ENCODE measurements around the gene TMEFF2.

TMEFF2 gene

DNA sequence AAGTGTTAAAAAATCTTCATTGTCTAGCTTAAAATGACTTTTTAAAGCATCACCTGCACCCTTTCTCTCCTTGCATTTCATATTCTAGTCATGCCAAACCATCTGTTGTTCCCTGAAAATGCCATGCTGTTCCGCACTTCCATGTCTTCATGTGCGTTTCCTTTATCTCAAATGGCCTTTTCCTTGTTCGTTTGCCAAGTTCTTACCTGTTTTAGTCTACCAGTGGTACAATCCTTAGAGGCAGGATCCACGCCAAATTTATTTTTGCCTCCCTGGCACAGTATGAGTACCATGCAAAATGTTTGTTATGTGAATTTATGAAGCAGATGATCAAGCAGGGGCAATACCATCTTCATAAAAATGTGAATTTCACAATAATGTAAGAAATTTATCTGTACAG, 37.0 kb downstream of the TMEFF2 start:
- H3K27ac ChIP-seq (ENCODE audit: low read depth, low read length): no peak overlapping the region
- no peaks in the 10 kb centered on the region for H3K27me3 ChIP-seq (ENCODE audit: low read length)

DNA sequence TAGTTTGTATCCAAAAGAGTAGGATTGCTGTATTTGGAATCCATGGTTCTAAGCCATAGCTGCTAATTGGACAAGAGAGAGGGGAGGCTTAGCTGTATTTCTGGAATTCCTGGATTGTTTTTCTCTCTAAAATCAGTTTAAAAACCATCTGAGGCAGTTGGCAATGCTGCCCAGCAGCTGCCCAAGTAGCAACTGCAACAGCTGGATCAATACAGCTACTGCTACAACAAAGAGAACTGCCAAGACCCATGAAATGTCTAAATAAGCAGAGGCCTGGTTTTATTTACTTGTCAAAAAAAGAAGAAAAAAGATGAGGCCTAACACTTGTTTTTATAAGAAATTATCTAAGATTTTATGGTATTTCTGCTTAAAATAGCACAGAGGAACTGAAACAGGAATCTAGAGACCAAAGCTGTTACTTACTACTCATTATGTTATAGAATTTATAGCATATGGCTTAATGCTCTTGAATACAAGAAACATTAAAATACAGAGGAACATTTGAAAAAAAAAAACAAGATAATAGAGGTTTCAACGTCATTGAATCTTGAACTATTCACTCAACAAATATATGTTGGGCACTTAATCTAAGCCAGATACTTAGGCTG, 39.1 kb downstream of the TMEFF2 start:
- H3K4me2 ChIP-seq (ENCODE audit: low read depth, low read length, poor library complexity, severe bottlenecking): no peak overlapping the region
- H3F3A ChIP-seq (ENCODE audit: insufficient read depth): no peaks in the 10 kb centered on the region
- H4K20me1 ChIP-seq (ENCODE audit: low read depth, low read length): no peaks in the 10 kb centered on the region
- TF ChIP-seq EZH2phosphoT487 (conservative IDR thresholded peaks at IDR 0.05; ENCODE audit: low read length): no peak
- TF ChIP-seq, protein P1, sequence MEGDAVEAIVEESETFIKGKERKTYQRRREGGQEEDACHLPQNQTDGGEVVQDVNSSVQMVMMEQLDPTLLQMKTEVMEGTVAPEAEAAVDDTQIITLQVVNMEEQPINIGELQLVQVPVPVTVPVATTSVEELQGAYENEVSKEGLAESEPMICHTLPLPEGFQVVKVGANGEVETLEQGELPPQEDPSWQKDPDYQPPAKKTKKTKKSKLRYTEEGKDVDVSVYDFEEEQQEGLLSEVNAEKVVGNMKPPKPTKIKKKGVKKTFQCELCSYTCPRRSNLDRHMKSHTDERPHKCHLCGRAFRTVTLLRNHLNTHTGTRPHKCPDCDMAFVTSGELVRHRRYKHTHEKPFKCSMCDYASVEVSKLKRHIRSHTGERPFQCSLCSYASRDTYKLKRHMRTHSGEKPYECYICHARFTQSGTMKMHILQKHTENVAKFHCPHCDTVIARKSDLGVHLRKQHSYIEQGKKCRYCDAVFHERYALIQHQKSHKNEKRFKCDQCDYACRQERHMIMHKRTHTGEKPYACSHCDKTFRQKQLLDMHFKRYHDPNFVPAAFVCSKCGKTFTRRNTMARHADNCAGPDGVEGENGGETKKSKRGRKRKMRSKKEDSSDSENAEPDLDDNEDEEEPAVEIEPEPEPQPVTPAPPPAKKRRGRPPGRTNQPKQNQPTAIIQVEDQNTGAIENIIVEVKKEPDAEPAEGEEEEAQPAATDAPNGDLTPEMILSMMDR (IDR thresholded peaks at IDR 0.05; ENCODE audit: insufficient read depth, low read length, poor library complexity, severe bottlenecking): no peak
- no peaks in the 10 kb centered on the region for H3K9me2 ChIP-seq (replicated peaks; ENCODE audit: insufficient read depth, low read length)
- no peaks in the 10 kb centered on the region for H3K79me2 ChIP-seq (ENCODE audit: insufficient read depth, low read length)
- H3K4me3 ChIP-seq (ENCODE audit: insufficient read depth, low read length, poor library complexity, severe bottlenecking): no peak overlapping the region
- H2AFZ ChIP-seq (ENCODE audit: low read depth, low read length, severe bottlenecking): no peak overlapping the region
- no peaks in the 10 kb centered on the region for H3K9me3 ChIP-seq (ENCODE audit: insufficient read depth, low read length)
- H3K27me3 ChIP-seq (ENCODE audit: low read length): no peaks in the 10 kb centered on the region
- H3K36me3 ChIP-seq (ENCODE audit: low read length): no peaks in the 10 kb centered on the region
- no peak overlapping the region for H3K9ac ChIP-seq (ENCODE audit: low read length)
- H3K27ac ChIP-seq (ENCODE audit: low read depth, low read length): no peak overlapping the region

More for the DNA sequence above, 37.0 kb downstream of the TMEFF2 start:
- Histone ChIP-seq H4K20me1 (ENCODE audit: low read depth, low read length) (no peaks in the 10 kb centered on the region), H3K36me3 (ENCODE audit: low read length) (no peaks in the 10 kb centered on the region), H3K9ac (ENCODE audit: low read length) (no peak overlapping the region), H3K9me2 (replicated peaks; ENCODE audit: insufficient read depth, low read length) (no peaks in the 10 kb centered on the region), H3K79me2 (ENCODE audit: insufficient read depth, low read length) (no peaks in the 10 kb centered on the region), H2AFZ (ENCODE audit: low read depth, low read length, severe bottlenecking) (no peak overlapping the region), H3K9me3 (ENCODE audit: insufficient read depth, low read length) (no peaks in the 10 kb centered on the region), H3F3A (ENCODE audit: insufficient read depth) (no peaks in the 10 kb centered on the region), H3K4me2 (ENCODE audit: low read depth, low read length, poor library complexity, severe bottlenecking) (no peak overlapping the region), H3K4me3 (ENCODE audit: insufficient read depth, low read length, poor library complexity, severe bottlenecking) (no peak overlapping the region)
- TF ChIP-seq EZH2phosphoT487 (conservative IDR thresholded peaks at IDR 0.05; ENCODE audit: low read length): no peak
- TF ChIP-seq, protein P1 (IDR thresholded peaks at IDR 0.05; ENCODE audit: insufficient read depth, low read length, poor library complexity, severe bottlenecking): no peak

DNA sequence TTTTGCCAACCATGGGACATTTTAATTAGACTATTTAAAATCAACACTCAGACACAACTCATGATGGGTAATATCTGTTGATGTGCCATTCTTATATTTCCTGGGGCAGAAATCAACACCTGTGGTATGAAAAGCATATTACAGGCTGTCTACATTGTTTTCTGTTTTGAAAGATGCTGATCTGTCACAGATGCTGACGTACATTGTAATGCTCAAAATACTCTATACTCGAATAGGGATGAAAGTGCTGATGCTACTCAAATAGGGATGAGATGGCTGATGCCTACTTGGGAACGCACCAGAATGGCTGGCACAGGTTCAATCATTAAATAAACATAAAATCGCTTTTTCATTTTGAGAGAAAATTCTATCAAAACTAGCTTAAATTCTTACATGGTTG, 41.2 kb downstream of the TMEFF2 start:
- no peaks in the 10 kb centered on the region for H3K9me3 ChIP-seq (ENCODE audit: insufficient read depth, low read length)
- no peak overlapping the region for H2AFZ ChIP-seq (ENCODE audit: low read depth, low read length, severe bottlenecking)
- no peak overlapping the region for H3K27ac ChIP-seq (ENCODE audit: low read depth, low read length)
- H3K4me2 ChIP-seq (ENCODE audit: low read depth, low read length, poor library complexity, severe bottlenecking): no peak overlapping the region
- TF ChIP-seq EZH2phosphoT487 (conservative IDR thresholded peaks at IDR 0.05; ENCODE audit: low read length): no peak
- TF ChIP-seq, protein P1 (IDR thresholded peaks at IDR 0.05; ENCODE audit: insufficient read depth, low read length, poor library complexity, severe bottlenecking): no peak
- no peak overlapping the region for H3K4me3 ChIP-seq (ENCODE audit: insufficient read depth, low read length, poor library complexity, severe bottlenecking)
- no peaks in the 10 kb centered on the region for H3K36me3 ChIP-seq (ENCODE audit: low read length)
- no peaks in the 10 kb centered on the region for H4K20me1 ChIP-seq (ENCODE audit: low read depth, low read length)
- no peaks in the 10 kb centered on the region for H3K27me3 ChIP-seq (ENCODE audit: low read length)
- H3K9me2 ChIP-seq (replicated peaks; ENCODE audit: insufficient read depth, low read length): no peaks in the 10 kb centered on the region
- no peak overlapping the region for H3K9ac ChIP-seq (ENCODE audit: low read length)
- H3K79me2 ChIP-seq (ENCODE audit: insufficient read depth, low read length): no peaks in the 10 kb centered on the region
- no peaks in the 10 kb centered on the region for H3F3A ChIP-seq (ENCODE audit: insufficient read depth)

Measured in SU-DHL-6 (cell line).